GM23248 (cell line): ENCODE results near the gene JPT2.

Experiments
- EZH2 ChIP-seq: fragments of 200-600 bp; sonication (generic); IDR thresholded peaks from 2 replicates; pipeline ENCODE4 v1.6.1; 2018; ENCODE audit warnings: antibody characterized with exemption, mild to moderate bottlenecking; ENCODE audit not compliant: insufficient read depth, poor library complexity, severe bottlenecking
- EZH2phosphoT487 ChIP-seq: fragments of 200-600 bp; sonication (generic); IDR thresholded peaks from 2 replicates; pipeline ENCODE4 v1.6.1; 2018; ENCODE audit warnings: antibody characterized with exemption, moderate library complexity, mild to moderate bottlenecking, low read depth; ENCODE audit not compliant: insufficient read depth

- no peak for TF ChIP-seq EZH2
- TF ChIP-seq EZH2phosphoT487: no peak
These were observed at the start of gene JPT2 for GRCh38 chr16:1677942-1678499.
